22Rv1 (cell line): Measurements from ENCODE around the gene LEMD1.

Experiments
- CTCF ChIP-seq: fragments of 450-650 bp; IDR thresholded peaks from 2 replicates; pipeline ENCODE4 v1.5.1; 2017; ENCODE audit warnings: mild to moderate bottlenecking
- ZFX ChIP-seq: fragments of 450-650 bp; IDR thresholded peaks from 2 replicates; pipeline ENCODE4 v1.6.1; 2017; ENCODE audit warnings: antibody characterized with exemption, borderline replicate concordance

GRCh38 chr1:205339197-205339702 is 82.6 kb downstream of the LEMD1 start:
- TF ChIP-seq CTCF (no peak), ZFX (no peak)
